SK-N-SH (cell line): Measurements from ENCODE around the gene ETDC. TPM values are rescaled to one million over a fixed set of nuclear protein-coding genes. Genes with fewer than 3 reads are reported as not detected.
"Not testable (repeated sequence)": the region's sequence is repeated elsewhere in the genome, so short reads cannot be mapped to it uniquely, and the experiment has no call there.

Source experiments
- CTCF ChIA-PET: fragments of 300-600, 350-600 bp; formaldehyde crosslinking; extraction: SDS; loops from one replicate; lab custom pipeline; 2021; lab: Yijun Ruan, JAX
- POLR2A ChIA-PET: fragments of 350-600 bp; sonication (Branson Sonifier 250); formaldehyde crosslinking; extraction: SDS; loops from one replicate; lab custom pipeline; 2020; ENCODE audit warnings: antibody characterized with exemption, inconsistent platforms; lab: Yijun Ruan, JAX
- DNase-seq: peaks from one replicate; pipeline ENCODE4 v3.0.0; 2012
- H2AFZ ChIP-seq: fragments of 200-600 bp; sonication (generic); 2 replicates; pipeline ENCODE4 v1.8.1; 2016; ENCODE audit warnings: antibody characterized with exemption, mild to moderate bottlenecking, low read depth
- H3F3A ChIP-seq: fragments of 200-600 bp; sonication (generic); replicated peaks from 2 replicates; pipeline ENCODE3; 2016; ENCODE audit warnings: antibody characterized with exemption, mild to moderate bottlenecking; ENCODE audit not compliant: insufficient read depth
- H3K27ac ChIP-seq, 2 experiments: fragments of 200-500 bp in 1 of 2; fragments of 200-600 bp in 1 of 2; sonication (Bioruptor generic) in 1 of 2; sonication (generic), shearing (Covaris generic) in 1 of 2; 2 replicates each; pipeline versions ENCODE4 v1.5.1 to v1.6.1; 2014 to 2016; ENCODE audit warnings: low read depth in 2 of 2, inconsistent platforms in 1 of 2, low read length in 1 of 2, mild to moderate bottlenecking in 1 of 2, mixed read lengths in 1 of 2
- H3K27me3 ChIP-seq: fragments of 200-600 bp; sonication (generic), shearing (Covaris generic); 2 replicates; pipeline ENCODE4 v1.6.1; 2016; ENCODE audit warnings: mixed run types; ENCODE audit not compliant: insufficient read depth
- H3K36me3 ChIP-seq, 2 experiments: fragments of 200-500 bp in 1 of 2; fragments of 200-600 bp in 1 of 2; sonication (Bioruptor generic) in 1 of 2; sonication (generic) in 1 of 2; replicated peaks in 1 of 2; 2 replicates each; pipeline versions ENCODE3 to v1.5.1; 2014 to 2016; ENCODE audit warnings: low read length in 1 of 2, mild to moderate bottlenecking in 1 of 2; ENCODE audit not compliant: insufficient read depth in 2 of 2, control insufficient read depth in 1 of 2
- H3K4me1 ChIP-seq, 2 experiments: fragments of 200-500 bp in 1 of 2; fragments of 200-600 bp in 1 of 2; sonication (Bioruptor generic) in 1 of 2; sonication (generic), shearing (Covaris generic) in 1 of 2; 2 replicates each; pipeline versions ENCODE4 v1.5.1 to v1.6.1; 2014 to 2016; ENCODE audit warnings: low read depth in 1 of 2, low read length in 1 of 2, mixed run types in 1 of 2; ENCODE audit not compliant: insufficient read depth in 2 of 2, control insufficient read depth in 1 of 2
- H3K4me2 ChIP-seq: fragments of 200-600 bp; sonication (generic), shearing (Covaris generic); 2 replicates; pipeline ENCODE4 v1.6.1; 2017; ENCODE audit warnings: mixed run types
- H3K4me3 ChIP-seq, 2 experiments: fragments of 200-500 bp in 1 of 2; fragments of 200-600 bp in 1 of 2; sonication (Bioruptor generic) in 1 of 2; sonication (generic), shearing (Covaris generic) in 1 of 2; 2 replicates each; pipeline versions ENCODE4 v1.5.1 to v1.8.1; 2014 to 2016; ENCODE audit warnings: low read depth in 2 of 2, inconsistent platforms in 1 of 2, low read length in 1 of 2, mild to moderate bottlenecking in 1 of 2, mixed read lengths in 1 of 2, moderate library complexity in 1 of 2
- H3K79me2 ChIP-seq: fragments of 200-600 bp; sonication (generic); 2 replicates; pipeline ENCODE4 v1.8.1; 2017; ENCODE audit warnings: mild to moderate bottlenecking; ENCODE audit not compliant: insufficient read depth
- H3K9ac ChIP-seq: fragments of 200-600 bp; sonication (generic); 2 replicates; pipeline ENCODE4 v1.6.1; 2017; ENCODE audit warnings: mixed run types
- H3K9me2 ChIP-seq: fragments of 200-600 bp; sonication (generic); 2 replicates; pipeline ENCODE4 v1.6.1; 2017; ENCODE audit warnings: mixed run types
- H3K9me3 ChIP-seq: fragments of 200-600 bp; sonication (generic); 2 replicates; pipeline ENCODE4 v1.6.1; 2017; ENCODE audit warnings: mixed run types, mild to moderate bottlenecking, moderate library complexity
- H4K20me1 ChIP-seq: fragments of 200-600 bp; sonication (generic); 2 replicates; pipeline ENCODE4 v1.6.1; 2017; ENCODE audit warnings: mild to moderate bottlenecking, mixed run types; ENCODE audit not compliant: insufficient read depth
- CHD2 ChIP-seq: fragments of 150-350 bp; IDR thresholded peaks from 2 replicates; pipeline ENCODE4 v1.6.1; 2018; ENCODE audit warnings: low read length; ENCODE audit not compliant: partially characterized antibody
- FOSL2 ChIP-seq: IDR thresholded peaks from 2 replicates; pipeline ENCODE4 v1.4.0; 2012; ENCODE audit warnings: low read depth, mild to moderate bottlenecking, moderate library complexity, borderline replicate concordance
- FOXM1 ChIP-seq: IDR thresholded peaks from 2 replicates; pipeline ENCODE4 v1.4.0; 2012; ENCODE audit warnings: low read depth, mild to moderate bottlenecking
- JUND ChIP-seq: IDR thresholded peaks from 2 replicates; pipeline ENCODE4 v1.4.0; 2012
- NFIC ChIP-seq: IDR thresholded peaks from 2 replicates; pipeline ENCODE4 v1.4.0; 2012; ENCODE audit warnings: borderline replicate concordance
- RCOR1 ChIP-seq: fragments of 150-350 bp; IDR thresholded peaks from 2 replicates; pipeline ENCODE4 v1.6.1; 2017; ENCODE audit warnings: antibody characterized with exemption, low read length
- REST ChIP-seq: IDR thresholded peaks from 2 replicates; pipeline ENCODE4 v1.6.1; 2012; ENCODE audit warnings: mild to moderate bottlenecking, low read depth, low read length, moderate library complexity
- TCF12 ChIP-seq: IDR thresholded peaks from 2 replicates; pipeline ENCODE4 v1.4.0; 2012
- TEAD4 ChIP-seq: IDR thresholded peaks from 2 replicates; pipeline ENCODE4 v1.4.0; 2012; ENCODE audit warnings: mild to moderate bottlenecking, borderline replicate concordance; ENCODE audit not compliant: insufficient read depth
- USF2 ChIP-seq: fragments of 150-350 bp; IDR thresholded peaks from 2 replicates; pipeline ENCODE4 v1.6.1; 2017; ENCODE audit warnings: antibody characterized with exemption, low read length, low read depth, borderline replicate concordance
- WGBS: methylation state at CpG from one replicate; pipeline ENCODE4 v1.1.6; 2017; ENCODE audit warnings: low lambda C conversion rate; 5-methylcytosine and 5-hydroxymethylcytosine counted together
- polyA plus RNA-seq, 3 experiments: library from polyadenylated mRNA; depleted of rRNA; stranded (reverse); fragments of >200 nt; gene quantifications; 2 replicates each; pipeline ENCODE4 v1.2.3, GENCODE V29; 2012
- TF ChIP-seq, protein P1 (sequence below): fragments of 200-600 bp; sonication (generic); IDR thresholded peaks from 2 replicates; pipeline ENCODE4 v1.6.1; 2017; ENCODE audit warnings: antibody characterized with exemption, mild to moderate bottlenecking, moderate library complexity

ETDC gene
- polyA plus RNA-seq, 1 of the 3 experiments (the other 2 are of a cell fraction) = not detected

DNA sequence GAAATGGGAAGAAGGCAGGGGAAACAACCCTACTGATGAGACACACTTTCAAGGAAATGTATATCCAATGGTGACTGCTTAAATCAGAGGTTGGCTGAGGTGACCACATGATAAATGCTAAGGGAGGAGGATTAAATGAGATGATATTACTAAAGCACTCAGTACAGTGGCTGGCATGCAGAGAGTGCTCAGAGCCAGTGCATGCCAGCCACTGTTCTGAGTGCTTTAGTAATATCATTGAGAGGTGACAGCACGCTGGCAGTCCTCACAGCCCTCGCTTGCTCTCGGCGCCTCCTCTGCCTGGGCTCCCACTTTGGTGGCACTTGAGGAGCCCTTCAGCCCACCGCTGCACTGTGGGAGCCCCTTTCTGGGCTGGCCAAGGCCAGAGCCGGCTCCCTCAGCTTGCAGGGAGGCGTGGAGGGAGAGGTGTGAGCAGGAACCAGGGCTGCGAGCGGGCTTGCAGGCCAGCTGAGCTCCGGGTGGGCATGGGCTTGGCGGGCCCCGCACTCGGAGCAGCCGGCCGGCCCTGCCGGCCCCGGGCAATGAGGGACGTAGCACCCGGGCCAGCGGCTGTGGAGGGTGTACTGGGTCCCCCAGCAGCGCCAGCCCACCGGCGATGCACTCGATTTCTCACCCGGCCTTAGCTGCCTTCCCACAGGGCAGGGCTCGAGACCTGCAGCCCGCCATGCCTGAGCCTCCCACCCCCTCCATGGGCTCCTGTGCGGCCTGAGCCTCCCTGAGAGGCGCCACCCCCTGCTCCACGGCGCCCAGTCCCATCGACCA lies 15.9 kb downstream of the ETDC start:
- 84% methylated on average over 11 of the region's 32 CpGs for WGBS
- H3F3A ChIP-seq, H3K9me2 ChIP-seq, H2AFZ ChIP-seq, H3K79me2 ChIP-seq, POLR2A ChIA-PET, H3K4me3 ChIP-seq, H3K36me3 ChIP-seq, H4K20me1 ChIP-seq, H3K27me3 ChIP-seq, H3K9ac ChIP-seq, H3K4me1 ChIP-seq, CTCF ChIA-PET, H3K4me2 ChIP-seq, DNase-seq, H3K27ac ChIP-seq, H3K9me3 ChIP-seq: not testable (repeated sequence)

DNA sequence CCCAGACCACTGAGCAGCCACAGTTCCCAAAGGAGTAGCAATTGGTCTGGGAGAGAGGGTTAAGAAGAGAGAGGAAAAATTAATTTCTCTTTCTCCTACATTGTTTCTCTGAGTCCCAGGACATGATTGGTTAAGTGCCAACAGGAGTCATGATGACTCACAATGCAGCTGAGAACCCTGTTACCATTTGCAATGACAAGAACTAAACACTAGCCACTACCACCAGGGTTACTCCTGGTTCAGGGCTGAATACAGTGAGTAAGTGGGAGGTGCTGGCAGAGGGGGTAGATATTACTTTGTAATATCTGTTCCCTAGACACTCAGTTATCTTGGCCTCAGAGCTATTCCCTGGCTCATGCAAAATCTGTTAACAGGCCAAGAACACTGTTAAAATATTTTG lies 18.0 kb downstream of the ETDC start:
- H3K27ac ChIP-seq = peak overlapping the region in 1 of 2 experiments; percentile 35; a peak in 1 of 4 replicates
- H2AFZ ChIP-seq = no peak overlapping the region

More for the DNA sequence above, 18.0 kb downstream of the ETDC start:
- POLR2A ChIA-PET = no interaction called here
- no peaks in the 10 kb centered on the region for H3K27me3 ChIP-seq
- no peaks in the 10 kb centered on the region for H3K79me2 ChIP-seq
- no peaks in the 10 kb centered on the region for H3K36me3 ChIP-seq
- H3K4me2 ChIP-seq = no peak overlapping the region
- no peak overlapping the region for H3K4me3 ChIP-seq
- no peak overlapping the region for H3K9ac ChIP-seq
- no peaks in the 10 kb centered on the region; a peak in 1 of 4 replicates for H3K4me1 ChIP-seq
- no peaks in the 10 kb centered on the region for H3K9me2 ChIP-seq
- DNase-seq = no peak
- CTCF ChIA-PET = no interaction called here
- H3F3A ChIP-seq = no peaks in the 10 kb centered on the region
- peak; percentile 71 for TF ChIP-seq FOSL2
- peak; percentile 42; the same call in 1 of the 2 replicates for TF ChIP-seq TCF12
- no peak for TF ChIP-seq USF2
- no peak for TF ChIP-seq REST
- peak; percentile 32; the same call in 1 of the 2 replicates for TF ChIP-seq NFIC
- peak; percentile 66 for TF ChIP-seq JUND
- TF ChIP-seq TEAD4 = no peak
- no peak for TF ChIP-seq FOXM1
- no peak for TF ChIP-seq CHD2
- TF ChIP-seq, protein P1, sequence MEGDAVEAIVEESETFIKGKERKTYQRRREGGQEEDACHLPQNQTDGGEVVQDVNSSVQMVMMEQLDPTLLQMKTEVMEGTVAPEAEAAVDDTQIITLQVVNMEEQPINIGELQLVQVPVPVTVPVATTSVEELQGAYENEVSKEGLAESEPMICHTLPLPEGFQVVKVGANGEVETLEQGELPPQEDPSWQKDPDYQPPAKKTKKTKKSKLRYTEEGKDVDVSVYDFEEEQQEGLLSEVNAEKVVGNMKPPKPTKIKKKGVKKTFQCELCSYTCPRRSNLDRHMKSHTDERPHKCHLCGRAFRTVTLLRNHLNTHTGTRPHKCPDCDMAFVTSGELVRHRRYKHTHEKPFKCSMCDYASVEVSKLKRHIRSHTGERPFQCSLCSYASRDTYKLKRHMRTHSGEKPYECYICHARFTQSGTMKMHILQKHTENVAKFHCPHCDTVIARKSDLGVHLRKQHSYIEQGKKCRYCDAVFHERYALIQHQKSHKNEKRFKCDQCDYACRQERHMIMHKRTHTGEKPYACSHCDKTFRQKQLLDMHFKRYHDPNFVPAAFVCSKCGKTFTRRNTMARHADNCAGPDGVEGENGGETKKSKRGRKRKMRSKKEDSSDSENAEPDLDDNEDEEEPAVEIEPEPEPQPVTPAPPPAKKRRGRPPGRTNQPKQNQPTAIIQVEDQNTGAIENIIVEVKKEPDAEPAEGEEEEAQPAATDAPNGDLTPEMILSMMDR = no peak
- no peak for TF ChIP-seq RCOR1
- TF ChIP-seq, all 33 proteins: peak for 4
- Histone ChIP-seq H3K9me3 (no peaks in the 10 kb centered on the region), H4K20me1 (no peaks in the 10 kb centered on the region)
